DMS153 treated with DMSO at 0.1 percent for 48 hours (cell line): ENCODE measurements around the gene DCXR.

Experiments used
- DNase-seq: peaks from one replicate; lab custom pipeline; 2025; ENCODE audit not compliant: unreplicated experiment; lab: John Stamatoyannopoulos, UW

The DCXR gene

DNA sequence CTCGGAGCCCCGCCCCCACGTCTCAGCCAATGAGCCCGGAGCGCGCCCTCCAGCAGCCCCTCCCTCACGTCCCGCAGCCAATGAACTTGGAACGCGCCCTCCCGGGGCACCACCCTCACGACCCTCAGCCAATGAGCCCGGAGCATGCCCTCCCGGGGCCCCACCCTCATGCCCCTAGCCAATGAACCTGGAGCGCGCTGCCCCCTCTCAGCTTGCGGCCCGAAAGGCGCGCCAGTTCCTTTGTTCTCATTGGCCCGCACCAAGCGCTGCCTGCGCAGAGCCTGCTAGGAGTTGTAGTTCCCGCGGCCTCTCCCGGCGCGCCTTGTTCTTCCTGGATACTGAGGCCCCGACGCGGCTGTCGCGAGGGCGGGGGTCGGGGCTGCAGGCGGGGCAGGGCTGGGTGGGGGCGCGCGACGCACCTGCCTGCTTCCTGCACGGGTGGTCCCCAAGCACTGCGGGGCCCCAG, 14.5 kb downstream of the DCXR start, which contains the start of gene LRRC45:
Gene LRRC45, plus strand, starts transcription at position 325 of the 466 bp plus-strand sequence. CDS start 339 bp downstream, outside the sequence.
- DNase-seq = peak; percentile 98

DNA sequence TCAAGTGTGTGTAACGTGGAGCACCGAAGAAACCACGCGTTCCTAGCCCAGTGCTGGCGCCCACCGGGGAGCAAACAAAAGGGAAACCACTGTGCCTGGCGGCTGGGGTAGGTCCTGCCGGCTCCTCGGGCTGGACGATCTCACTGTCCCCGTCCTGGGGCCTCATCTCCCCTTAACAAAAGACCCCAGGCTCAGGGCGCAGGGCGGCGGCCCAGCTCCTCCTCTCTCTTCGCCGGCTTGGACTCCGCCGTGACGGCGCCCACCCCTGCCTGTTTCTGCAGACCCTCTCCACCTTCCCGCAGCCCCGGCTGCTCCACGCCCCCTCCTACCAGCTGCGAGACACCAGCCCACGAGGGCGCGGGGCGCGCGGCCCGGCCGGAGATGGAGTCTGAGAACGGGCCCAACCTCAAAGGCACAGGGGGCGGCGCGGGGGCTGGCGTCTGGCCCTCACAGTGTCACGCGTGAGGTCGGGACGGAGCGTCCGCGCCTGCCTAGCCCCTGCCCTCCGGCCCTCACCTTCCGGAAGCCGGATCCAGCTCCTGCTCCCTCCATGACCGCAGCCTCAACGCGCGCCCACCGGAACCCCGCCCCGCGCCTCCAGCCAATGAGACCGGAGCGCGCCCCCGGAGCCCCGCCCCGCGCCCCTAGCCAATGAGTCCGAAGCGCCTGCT, 15.1 kb downstream of the DCXR start, which contains the start of gene CENPX:
Gene CENPX, minus strand, starts transcription at position 569 of the 671 bp plus-strand sequence. Its CDS starts 17 bp downstream, at position 552.
- DNase-seq = no peak

DNA sequence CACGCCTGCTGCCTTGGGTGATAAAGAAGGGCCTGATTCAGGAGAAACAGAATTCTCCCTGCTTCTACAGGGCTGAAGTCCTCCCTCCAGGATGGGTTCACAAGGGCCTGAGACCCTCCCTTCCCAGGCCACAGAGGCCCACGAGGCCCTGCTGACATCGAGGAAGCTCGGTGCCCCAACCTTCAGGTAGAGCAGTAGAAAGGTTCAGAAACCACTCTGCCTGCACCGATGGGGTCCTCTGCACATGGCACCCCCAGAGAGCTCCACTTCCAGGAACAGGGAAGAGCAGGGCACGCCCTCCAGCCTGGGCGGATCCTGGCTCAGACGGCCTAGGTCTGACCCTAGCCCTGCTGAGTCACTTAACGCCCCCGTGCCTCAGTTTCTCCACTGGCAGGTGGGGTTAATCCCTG, 15.6 kb downstream of the DCXR start:
- DNase-seq = no peak

DNA sequence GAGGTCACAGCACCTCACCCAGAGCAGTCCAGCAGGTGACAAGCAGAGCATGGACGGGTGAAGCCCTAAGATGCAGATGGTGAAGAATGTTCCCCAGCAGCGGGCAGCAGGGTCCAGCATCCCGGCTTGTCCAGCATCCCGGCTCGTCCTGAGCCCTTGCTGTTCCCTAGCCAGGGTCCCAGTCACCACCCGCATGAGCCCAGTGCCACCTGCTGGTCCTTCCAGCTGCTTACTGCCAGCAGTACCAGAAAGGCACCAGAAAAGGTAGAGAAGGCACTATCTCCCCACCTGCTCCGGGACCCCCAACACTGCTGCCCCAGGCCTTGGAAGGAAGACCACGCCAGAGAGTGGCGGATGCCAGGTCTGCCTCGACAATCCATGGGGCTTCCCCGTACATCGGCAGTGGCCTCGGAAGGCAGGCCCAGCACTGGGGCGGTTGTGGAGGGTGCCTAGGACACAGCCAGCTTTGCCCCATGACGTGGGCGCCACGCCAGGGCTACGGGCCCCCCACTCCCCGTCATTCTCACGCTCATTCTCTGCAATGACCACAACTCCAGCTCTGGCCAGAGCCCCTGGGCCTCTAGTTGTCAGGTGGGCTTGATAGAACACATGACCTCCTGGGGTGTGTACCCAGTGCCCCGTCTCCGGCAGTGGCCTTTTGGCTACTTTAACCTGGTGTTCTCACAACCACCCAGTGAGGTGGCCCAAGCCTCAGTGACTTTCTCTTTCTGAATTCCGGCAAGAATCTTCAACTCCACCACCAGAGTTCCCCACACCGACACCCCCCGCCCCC, 16.2 kb downstream of the DCXR start:
- peak; percentile 48 for DNase-seq

DNA sequence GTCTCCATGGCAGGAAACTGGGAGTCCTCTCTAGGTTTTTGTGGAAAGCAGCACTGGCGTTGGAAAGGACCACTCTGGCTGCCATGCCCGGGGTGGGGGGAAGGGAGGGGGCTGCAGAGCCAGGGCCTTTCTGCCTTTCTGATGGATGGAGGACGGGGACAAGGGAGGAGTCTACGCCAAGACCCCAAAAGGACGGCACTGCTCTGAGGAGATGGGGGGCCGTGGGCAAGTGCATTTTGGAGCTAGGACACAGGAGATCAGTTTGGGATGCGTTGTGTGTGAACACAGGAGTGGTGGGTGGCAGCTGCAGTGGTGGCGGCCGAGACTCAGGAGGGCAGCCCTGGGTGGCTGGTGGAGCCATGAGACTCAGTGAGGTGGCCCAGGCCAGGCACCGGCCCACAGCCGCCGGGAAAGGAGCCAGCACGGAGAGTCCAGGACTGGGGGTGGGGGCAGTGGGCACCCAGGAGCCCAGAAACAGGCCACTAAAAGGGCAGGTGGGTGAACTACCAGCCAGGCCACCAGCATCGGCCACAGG, 16.9 kb downstream of the DCXR start:
- no peak for DNase-seq

DNA sequence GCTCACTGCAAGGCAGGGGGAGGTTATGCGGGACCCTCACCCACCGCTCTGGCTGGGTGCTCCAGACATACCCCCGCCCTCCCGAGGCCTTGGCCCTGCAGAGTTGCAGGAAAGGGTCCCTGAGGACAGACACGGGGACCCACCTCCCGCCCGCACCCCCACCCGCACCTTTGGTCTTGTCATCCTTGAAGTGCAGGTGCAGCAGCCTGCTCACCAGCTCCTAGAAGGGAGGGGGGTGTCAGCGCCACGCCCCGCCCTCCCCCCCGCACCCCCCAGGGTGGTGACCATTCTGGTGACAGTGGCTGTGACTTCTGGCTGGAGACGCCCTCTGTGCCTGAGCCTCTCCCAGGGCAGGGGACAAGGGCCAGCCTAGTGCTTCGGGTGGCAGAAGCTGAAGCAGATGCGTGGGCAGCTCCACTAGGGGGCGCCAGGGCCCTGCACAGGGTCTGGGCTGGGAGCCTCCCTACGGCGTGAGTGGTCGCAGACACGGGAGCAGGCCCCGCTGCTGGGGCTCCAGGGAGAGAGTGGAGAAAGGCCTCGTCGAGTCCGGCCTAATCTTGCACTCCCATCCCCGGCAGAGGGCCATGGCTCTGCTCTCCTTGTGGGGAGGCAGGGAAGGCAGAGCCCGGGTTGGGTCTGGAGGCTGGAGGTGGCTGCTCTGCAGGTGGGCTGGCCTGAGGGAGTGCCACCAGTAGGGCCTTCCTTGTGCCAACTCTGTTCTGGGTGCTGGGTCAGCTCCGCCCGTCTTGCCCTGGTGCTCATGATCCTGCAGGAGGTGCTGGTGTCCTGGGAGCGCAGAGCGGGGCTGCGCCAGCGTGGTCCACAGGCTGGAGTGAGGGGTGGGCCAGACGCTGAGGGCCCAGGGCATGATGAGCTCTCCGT, 17.6 kb downstream of the DCXR start:
- peak; percentile 15 for DNase-seq

DNA sequence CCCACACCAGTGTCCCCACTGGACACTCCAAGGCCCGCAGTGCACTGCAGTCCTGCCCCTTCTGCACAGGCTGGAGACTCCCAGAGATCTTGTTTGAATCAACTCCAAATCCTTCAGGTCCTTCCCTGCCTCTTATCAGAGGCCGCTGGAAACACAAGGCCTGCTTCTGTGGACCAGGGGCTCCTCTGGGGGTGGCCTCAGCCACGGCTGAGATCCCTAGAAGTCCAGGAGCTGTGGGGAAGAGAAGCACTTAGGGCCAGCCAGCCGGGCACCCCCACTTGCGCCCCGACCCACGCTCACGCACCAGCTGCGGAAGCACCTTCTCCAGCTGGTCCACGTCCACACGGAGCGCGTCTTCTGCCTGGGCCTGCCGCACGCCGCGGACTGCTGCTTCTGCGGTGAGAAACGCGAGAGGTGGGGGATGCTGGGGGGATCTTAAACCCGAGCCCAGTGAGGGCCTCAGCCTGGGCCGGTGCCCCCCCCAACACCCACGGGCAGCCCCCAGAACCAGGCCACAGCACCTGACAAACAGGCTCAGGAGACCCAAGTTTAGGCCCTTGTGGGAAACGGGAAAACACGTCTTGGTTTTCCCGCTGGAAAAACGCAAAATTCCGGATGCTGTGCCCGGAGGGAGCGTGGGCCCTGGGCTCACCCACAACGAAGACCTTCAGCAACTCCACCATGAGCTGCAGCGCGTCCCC, 18.4 kb downstream of the DCXR start:
- no peak for DNase-seq

DNA sequence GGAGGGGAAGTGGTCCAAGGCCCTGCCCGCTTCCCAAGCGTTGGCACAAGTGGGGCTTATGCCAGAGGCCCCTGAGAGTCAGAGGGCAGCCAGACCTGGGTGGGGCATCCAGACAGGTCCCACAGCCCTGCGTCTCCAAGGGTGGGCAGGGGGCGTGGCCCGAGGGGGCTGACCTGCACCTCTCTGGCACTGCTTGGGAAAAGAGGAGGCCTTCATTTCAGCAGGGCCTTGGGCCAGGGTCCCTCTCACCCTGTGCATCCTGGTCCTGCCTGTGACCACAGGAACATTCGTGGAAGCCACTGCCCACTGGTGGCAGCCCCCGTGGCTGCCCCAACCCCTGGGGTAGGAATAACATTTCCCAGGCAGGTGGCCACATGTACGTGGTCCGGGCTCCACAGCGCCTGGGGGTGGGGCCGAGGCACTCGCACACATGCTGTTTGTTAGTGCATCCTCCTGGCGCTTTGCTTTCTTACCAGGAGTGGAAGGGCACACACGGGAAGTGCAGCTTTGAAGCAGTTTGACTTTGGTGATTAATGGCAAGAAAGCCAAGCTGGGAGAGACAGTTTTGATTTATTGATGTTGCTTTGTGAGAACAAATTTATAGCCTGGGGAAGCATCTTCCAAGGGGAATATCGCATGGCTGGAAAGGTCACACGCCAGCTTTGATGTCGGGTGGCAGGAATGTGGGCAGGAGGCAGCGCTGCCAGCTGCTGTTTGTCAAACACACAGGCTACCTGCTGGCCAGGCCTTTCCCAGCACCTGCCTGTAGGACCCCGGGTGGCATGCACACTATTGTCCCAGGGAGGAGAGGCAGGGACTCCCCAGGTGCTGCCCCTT, 19.1 kb downstream of the DCXR start:
- no peak for DNase-seq

DNA sequence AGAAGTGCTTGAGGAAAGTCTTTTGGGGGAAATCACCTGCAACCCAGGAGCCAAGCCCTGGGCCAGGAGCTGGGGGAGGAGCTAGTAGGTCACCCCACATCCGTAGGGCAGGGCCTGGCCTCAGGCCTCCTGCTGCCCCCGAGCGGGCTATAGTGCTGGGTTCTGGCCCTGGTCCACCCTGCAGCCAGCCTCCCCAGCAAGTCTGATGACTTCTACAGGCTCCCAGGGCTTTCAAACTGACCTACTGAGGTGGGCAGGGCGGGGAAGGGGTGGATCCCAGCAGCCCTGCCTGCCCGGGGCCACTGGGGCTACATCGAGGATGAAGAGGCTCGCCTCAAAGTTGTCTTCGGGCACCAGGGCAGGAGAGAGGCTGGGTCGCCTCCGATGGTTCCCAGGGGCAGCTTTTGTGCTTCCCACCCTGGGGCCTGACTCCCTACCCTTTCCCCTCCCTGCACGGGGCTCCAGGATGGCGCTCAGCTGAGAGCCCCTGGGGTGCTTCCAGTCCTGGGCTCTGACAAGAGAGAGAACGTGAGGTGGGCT, 19.8 kb downstream of the DCXR start:
- no peak for DNase-seq

DNA sequence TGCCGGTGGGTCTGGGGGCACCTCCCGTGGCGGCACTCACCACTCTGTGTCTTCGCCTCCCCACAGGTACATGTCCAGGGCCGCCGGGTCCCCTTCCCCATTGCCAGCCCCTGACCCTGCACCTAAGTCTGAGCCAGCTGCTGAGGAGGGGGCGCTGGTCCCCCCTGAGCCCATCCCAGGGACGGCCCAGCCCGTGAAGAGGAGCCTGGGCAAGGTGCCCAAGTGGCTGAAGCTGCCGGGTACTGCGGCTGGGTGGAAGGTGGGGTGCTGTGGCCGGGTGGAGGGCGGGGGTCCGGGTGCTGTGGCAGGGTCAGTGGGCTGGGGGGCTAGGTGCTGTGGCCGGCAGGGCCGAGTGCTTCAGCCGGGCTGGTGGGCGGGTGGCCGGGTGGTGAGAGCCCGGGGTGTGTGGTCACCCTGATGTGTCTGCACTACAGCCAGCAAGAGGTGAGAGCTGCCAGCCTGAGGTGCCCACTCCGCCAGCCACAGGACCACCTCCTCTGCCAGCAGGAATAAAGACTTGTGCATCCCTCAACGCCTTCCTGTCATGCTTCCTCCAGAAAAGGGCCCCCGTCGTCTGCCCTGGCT, 20.5 kb downstream of the DCXR start:
- DNase-seq = no peak

DNA sequence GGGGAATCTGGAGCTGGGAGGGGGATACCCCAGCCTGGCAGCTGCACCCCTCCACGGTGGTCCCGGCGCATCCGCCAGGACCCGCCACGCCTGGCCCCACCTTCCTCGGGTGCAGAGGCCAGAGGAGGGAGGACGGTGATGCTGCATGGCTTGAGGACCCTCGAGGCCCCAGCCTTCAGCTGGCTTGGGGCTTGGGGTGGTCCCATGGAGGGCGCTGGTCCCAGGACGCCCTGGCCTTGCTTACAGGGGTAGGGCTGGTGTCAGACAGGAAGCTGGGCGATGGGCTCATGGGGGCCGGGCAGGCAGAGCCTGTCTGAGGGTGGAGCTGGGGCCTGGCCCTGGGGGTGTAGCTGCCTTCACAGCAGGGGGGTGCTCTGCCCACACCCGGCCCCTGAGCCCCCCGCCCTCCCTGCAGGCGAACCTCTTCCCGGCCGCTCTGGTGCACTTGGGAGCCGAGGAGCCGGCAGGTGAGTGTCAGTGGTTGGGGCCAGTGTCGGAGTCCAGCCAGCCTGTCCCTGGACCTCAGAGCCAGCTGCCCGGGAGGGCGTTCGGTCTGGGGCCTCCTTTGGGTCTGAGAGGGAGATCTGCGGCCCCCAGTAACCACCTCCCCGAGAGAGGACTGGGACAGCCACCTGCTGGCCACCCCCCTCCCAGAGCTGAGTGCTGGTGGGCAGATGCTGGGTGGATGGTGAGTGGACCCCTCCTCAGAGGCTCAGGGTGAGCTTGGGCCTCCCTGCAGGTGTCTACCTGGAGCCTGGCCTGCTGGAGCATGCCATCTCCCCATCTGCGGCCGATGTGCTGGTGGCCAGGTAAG, 21.2 kb downstream of the DCXR start:
- DNase-seq = no peak

DNA sequence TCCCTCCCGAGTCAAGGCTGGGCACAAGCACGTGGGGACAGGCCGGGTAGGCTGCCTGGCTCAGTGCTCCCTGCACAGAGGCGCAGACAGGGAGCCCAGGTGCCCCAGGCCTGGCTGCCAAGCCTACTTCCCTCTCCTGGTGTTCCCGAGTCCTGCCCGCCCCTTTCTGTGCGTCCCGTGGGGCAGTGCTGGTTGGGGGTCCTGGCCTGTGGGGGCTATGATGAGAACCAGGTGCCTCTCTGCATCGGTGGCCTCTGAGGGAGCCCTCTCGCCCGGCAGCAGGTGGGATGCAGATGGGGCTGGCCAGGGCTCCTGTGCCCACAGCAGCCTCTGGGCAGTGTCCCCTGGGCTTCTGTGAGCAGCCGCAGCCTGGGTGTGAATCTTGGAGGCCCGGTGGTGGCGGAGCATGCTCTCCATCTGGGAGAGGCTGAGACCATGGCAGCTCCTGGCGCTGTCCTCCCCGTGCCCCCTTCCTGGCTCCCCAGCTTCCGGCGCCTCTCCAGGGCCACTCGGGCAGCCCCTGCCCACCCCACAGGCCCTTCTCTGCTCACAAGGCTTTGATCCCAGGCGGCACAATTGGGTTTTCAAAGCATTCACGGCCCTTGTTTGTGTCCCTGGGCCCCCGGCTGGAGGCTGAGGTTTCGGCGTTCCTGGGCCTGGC, 22.1 kb downstream of the DCXR start:
- DNase-seq = no peak

DNA sequence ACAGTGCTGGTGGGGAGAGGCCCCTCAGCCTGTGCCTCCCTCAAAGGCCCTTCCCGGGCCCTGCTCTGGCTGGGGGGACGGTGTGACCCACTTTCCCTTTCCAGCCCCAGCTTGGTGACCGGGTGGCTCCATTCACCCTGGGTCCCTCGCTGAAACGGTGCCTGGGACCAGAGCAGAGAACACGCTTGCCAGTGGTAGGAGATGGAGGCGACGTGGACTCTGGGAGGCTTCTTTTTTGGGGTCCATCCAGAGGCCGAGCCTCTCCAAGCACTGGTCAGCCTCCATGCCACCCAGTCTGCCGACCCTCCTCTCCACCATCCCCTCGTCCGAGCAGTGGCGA, 22.6 kb downstream of the DCXR start:
- DNase-seq = no peak

DNA sequence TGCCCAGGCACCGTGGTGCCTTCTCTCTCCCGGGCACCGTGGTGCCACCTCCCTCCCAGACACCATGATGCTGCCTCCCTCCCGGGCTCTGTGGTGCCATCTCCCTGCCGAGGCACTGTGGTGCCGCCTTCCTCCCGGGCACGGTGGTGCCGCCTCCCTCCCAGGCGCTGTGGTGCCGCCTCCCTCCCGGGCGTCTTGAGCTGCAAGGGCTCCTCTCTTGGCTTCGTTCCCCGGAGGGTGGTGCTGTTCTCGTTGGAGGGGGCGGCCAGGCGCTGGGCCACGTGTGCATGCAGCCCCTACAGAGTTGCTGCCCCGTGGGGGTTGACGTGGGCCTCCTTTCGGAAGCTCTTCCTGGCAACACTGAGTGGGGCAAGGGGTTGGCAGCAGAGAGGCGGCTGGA, 23.1 kb downstream of the DCXR start:
- DNase-seq = no peak

DNA sequence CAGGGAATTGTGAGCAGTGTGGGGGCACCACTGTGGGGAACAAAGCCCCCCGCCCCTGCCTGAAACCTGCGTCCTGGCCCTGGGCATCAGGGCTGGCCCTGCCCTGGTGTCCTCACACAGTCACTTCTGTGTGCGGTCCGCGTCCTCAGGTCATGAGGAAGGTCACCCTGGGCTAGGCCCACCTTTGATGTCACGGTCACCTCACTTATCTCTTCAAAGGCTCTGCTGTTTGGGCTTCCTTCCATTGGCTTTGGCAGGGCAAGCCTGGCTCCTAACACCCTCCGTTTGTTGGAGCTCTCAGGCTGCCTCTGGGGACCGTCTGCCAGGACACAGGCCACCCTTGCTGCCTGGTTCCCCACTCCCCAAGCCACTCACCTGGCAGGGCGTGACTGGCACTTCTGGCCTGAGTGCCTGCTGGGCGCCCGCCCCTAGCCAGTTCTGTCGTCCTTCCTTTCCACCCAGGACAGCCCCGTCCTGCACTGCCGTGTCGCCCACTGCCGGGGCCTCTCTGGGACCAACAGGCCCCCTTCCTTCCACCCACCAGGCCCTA, 23.6 kb downstream of the DCXR start:
- DNase-seq = no peak

DNA sequence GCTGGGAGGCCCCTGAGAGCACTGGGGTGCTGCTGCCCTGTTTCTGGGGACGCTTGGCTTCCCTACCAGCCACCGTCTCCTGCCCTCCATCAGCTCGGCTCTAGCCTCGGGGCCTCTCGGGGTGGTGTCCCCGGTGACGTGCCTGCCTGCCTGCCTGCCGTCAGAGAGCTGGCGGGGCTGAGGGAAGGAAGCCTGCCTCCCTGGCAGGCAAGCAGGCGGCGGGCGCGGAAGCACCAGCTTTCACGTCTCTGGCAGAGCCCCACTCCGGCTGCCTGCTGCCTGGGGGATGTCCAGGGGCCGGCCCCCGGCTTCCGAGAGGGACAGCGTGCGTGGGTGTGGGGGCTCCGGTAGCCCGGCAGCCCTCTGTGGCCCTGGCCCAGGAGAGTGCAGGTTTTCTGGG, 24.2 kb downstream of the DCXR start:
- DNase-seq = no peak

DNA sequence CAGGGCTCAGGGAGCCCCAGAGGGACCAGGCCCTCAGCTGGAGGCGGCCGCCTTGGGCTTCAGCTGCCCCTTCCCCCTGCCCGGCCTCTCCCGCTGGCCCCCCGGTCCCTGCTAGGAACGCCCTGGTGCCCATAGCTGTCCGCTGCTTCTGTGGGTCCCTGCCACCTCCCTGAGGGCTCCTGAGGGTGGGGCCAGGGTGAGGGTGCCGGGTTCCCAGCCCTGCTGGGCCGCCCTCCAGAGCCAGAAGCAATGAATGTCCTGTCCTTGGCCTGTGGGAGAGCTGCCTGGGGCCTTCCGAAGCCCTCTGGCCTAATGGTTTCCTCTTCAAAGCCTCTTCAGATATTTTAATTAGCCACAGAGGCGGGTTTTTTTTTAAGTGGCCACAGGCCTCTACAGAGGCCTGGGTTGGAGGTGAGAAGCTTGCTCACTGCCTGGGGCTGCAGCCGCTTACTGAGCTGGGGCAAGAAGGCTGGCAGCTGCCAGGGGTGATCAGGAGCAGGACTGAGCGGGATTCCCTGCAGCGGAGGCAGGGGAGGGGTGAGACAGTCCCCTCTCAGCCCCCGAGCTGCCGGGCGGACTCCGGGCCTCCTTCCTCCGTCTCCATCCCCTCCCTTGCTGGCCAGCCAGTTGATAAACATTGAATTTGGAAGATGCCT, 24.7 kb downstream of the DCXR start:
- DNase-seq = peak; percentile 21
